HG02943 (cell line): Measurements from ENCODE around the gene VCPKMT.
"Not testable (repeated sequence)": the region's sequence is repeated elsewhere in the genome, so short reads cannot be mapped to it uniquely, and the experiment has no call there.

ENCODE experiments used
- ATAC-seq: cut with Tn5 transposase; IDR thresholded peaks from one replicate; pipeline ENCODE4 v1.9.1; 2021; ENCODE audit warnings: mild to moderate bottlenecking, low read depth, moderate library complexity; ENCODE audit not compliant: unreplicated experiment

Gene VCPKMT

DNA sequence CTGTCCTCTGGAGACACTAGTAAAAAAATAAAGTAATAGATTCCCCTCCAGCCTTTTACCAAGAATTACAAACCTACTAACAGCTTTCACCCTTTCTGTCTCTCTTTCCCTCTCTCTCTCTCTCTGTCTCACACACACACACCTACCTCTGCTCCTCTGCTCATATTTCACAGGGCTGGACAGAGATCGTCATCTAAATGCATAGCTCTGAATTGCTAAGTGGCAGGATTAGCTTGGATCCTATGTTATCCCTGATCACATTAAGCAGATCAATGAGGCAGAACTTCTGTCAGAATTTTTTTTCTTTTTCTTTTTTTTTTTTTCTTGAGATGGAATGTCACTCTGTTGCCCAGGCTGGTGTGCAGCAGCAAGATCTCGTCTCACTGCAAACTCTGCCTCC lies 22.9 kb downstream of the VCPKMT start:
- no peak for ATAC-seq

DNA sequence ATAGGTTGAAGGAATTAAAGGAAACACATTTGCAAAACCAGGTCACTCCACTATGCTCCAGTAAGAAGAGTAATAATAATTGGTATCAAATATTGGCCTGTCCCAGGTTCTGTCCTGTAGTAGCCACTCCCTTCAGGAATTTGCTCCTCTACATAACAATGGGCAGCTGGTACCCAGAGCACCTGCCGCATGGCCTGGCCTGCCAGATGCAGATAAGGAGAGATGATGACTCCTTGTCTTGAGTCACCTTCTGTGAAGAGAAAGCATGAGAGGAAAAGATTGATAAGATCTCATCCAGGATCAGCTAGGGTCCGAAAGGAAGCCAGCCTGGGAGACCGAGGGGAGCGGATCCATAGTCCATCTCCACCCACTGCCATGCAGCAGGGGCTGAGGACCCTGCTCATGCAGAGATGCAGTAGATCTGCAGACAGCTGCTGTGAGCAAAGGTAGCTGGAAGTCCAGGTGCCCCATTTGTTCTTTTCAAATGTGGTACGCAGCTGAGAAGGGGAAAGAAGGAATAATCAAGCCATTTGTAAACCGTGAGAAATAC lies 24.3 kb downstream of the VCPKMT start:
- ATAC-seq, result no peak

DNA sequence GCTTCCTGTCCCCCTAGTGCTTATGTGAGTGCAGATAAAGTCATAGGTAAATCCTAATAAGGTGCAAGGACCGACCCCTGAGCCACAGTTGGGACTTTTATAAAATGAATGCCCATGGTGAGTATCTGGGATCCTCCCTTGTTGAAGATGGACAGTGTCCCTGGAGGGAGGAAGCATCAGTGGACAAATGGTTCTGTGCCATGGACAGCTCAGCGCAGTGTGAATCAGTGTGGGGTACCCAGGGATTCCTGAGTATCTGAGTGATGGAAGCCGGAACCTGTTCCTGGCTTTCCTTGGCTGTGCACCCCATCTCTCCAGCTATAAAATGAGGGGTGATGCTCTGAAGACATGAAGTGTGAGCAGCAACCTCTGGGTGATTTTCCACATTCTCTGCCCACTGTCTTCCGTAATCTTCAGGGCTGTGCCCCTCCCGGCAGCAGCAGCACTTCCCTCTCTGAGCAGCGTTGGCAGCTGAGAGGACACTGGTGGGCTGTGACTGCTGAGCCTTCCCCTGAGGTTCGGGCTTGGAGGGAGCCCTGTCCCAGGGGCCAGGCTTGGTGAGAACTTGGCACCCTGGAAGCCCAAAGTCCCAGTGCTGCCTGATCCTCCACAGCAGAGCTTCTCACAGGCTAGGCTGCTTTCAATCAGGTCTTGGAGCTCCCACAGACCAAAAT lies 25.0 kb downstream of the VCPKMT start:
- no peak for ATAC-seq

DNA sequence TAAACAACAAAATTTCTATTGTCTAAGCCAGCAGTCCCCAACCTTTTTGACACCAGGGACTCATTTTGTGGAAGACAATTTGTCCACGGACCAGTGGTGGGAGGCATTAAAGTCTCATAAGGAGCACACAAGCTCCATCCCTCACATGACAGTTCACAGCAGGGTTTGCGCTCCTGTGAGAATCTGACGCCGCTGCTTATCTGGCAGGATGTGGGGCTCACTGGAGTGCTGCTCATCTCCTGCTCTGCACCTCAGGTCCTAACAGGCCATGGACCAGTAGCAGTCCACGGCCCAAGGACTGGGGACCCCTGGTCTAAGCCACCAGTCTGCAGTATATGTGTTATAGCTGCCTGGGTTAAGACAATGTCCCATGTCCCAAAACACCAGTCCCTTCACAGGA lies 27.2 kb downstream of the VCPKMT start:
- no peak for ATAC-seq

DNA sequence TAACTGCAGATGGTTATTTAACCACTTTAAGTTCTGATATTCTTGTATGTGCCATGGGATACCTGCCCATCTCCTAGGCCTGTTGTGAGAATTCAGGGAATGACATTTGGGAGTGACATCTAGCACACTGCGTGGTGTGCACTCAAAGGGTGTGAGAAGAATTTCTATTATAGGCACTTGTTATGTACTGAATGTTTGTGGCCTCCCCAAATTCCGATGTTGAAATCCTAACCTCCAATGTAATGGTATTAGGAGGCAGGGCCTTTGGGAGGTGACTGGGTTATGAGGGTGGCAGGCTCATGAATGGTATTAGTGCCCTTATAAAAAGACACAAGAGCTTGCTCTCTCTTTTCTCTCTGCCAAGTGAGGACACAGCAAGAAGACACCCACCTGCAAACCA lies 27.6 kb downstream of the VCPKMT start:
- ATAC-seq, result no peak

DNA sequence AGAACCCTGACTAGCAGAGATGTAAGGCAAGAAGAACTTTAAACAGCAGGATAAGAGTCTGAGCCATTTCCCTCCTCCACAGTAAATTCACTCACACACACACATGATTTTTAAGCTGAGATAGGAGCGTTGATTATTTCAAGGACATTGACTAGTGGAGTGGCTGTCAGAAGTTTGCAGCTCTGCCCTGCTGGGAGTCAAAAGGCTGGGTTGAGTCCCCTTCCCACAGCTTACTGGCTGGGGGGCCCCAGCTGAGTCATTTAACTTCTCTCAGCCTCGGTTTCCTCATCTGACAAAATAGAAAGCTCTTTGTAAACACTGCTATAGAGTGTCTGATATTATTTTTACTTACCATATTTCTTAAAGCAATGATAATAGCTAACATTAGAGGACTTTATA lies 28.3 kb downstream of the VCPKMT start:
- no peak for ATAC-seq

DNA sequence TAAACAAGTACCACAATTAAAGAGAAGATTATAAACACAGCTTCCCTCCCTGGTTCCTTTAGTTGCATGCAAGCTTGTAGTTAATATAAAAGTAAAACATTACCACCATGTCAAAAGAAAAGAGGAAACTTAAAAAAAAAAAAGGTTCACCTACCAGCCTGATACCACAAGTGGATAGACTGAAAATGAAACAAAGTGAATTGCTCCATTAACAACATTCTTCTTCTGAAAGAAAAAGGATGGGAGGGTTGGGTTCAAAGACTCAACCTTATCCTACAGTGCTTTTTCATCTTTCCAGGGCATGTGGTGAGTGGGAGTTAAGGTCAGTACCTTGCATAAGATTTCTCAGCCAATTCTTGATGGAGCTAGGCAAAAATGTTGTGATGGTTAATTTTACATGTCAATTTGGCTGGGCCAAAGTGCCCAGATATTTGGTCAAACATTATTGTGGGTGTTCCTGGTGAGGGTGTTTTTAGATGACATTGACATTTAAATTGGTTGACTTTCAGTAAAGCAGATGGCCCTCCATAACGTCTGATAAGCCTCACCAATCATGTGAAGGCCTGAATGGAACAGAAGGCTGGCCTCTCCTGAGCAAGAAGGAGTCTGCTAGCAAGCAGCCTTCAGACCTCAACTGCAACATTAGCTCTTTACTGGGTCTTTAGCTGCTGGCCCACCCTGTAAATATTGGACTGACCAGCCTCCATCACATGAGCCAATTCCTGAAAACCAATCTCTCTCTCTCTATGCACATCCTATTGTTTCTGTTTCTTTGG lies 28.8 kb downstream of the VCPKMT start:
- no peak for ATAC-seq

DNA sequence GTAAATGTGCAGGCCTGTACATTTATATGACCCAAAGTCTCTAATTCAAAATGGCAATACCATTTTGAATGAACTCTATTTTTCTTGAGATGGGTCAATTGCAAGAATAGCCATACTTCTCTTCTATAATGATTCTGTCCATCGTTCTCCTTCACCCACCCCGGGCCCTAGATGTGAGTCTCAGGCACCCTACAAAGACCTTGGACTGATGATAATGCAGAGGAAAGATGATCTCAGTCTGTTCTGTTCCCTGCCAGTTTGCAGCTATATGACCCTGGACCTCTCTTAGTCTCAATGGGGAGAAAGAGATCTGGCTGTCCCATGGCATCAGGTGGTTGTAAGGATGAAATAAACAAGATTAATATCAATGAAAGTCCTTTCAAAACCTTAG lies 30.1 kb downstream of the VCPKMT start:
- ATAC-seq, result no peak

DNA sequence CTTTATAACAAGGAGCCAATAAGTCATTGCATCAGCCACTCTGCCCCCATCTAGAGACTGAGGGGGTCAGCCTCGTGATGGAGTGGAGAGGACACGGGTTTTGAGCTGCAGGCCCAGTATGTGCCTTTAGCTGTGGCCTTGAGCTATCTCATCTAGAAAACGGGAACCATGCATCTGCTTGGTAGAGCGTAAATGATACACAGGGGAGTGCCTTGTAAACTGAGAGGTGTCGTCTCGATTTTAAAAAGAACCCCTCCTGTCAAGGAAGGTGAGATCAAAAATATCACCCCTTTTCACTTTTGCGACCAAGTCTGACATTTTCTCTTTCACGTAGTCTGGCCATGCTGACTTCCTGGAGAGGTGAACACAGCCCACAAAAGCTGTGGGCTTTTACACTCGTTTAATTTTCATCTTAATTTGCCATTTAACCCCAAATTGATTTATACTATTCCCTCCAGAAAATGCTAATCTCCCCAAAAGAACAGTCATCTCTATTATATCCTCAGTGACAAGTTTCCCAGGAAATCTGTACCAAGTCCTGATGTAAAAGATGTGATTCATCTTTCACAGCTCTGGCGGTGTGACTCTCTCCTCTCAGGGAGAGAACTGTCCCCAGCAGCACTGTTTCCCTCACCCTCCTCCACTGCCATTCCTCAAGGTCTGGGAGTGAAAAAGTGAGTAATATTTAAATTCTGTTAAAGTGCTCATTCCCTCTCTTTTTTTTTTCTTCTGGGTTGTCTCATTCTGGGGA lies 30.6 kb downstream of the VCPKMT start:
- peak; percentile 56 for ATAC-seq

DNA sequence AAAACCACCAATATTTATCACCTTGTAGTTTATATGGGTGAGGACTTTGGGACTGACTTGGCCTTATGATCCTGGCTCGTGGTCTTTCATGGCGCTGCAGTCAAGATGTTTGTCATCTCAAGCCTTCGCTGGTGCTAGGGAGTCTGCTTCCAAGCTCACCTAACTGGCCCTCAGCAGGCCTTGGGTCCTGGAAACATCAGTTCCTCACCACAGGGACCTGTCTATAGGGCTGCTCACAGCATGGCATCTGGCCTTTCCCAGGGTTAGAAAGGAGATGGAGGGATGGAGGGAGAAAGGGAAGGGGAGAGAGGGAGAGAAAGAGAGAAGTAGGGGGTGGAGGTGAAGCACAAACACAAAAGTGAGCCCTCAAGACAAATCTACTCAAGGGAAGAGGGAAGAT lies 31.7 kb downstream of the VCPKMT start:
- ATAC-seq, result no peak

DNA sequence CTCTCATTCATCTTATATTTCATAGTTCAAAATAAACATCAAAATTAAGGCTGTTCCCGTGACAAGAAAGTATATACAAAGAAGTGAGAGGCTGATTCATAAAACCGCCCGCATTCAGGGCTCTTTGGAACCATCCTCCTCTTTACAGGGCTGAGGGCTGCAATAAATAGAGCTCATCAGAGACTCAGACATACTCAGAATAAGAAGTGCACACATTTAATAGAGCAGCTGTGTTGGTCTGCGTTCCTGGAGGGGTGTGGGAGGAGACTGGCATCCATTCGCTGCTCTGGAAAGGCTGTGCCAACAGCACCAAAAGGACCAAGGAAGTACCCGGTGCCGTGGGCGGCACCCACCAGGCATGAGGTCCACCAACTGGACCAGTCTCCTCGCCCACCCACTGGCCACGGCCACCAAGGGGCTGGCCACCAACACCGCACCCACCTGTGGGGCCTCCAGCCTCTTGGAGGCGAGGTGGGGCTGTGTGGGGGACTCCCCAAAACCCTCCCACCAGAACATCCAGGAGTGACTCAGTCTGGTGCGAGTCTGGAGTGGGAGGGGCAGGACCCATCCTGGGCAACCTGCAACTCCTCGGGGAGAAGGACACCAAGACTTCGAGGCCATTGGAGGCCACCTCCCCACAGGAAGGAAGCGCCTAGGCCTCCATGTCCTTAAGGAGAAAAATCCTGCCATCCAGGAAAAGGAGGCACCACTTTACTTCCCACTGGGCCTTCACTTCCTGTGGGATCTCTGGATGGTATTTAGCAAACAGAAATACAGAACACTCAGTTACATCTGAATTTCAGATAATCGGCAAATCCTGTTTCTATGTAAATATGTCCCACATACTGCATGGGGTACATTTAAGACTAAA lies 32.7 kb downstream of the VCPKMT start:
- ATAC-seq, result peak; percentile 37

DNA sequence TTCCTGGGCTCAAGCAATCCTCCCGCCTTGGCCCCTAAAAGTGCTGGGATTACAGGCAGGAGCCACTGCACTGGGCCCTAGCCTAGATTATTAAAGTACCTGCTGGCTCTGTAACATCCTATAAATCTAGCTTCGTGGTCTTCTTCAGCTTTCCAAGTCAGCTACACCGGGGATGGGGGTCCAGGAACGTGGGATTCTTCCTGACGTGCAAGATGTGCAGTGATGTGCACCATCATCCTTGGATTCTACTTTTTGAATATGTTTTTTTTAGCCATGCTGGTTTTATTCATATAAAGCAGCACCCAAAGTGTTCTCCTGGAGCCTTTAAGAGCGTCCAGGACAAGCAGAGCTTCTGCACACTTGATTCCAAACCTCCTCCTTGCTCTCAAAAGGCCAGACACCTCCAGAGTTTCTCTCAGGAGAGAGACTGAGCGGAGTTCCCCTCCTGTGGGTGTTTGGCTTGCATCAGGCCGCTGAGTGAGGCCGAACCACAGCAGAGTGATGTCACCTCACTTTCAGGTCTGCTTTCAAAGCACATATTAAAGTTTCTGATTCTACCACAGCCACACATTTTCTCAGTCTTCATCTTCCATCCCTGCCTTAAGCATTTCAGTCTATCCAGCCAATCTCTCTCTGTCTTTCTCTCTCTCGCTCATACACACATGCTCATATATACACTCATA lies 33.4 kb downstream of the VCPKMT start:
- peak; percentile 65 for ATAC-seq

DNA sequence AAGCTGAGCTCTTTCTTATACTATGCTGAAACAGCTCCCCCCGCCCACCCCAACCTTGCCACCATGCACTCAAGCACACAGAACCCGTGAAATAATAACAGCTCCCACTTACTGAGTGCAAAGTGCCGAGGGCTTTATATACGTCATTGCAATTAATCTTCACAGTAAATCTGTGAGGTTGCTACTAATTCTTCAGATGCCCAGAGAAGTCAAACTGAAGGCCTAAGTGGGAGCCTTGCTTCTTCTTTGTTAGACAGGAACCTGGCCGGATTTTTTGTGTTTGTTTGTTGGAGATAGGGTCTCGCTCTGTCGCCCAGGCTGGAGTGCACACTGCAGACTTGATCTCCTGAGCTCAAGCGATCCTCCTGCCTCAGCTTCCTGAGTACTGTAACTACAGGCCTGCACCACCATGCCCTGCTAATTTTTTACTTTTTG lies 34.0 kb downstream of the VCPKMT start:
- no peak for ATAC-seq

DNA sequence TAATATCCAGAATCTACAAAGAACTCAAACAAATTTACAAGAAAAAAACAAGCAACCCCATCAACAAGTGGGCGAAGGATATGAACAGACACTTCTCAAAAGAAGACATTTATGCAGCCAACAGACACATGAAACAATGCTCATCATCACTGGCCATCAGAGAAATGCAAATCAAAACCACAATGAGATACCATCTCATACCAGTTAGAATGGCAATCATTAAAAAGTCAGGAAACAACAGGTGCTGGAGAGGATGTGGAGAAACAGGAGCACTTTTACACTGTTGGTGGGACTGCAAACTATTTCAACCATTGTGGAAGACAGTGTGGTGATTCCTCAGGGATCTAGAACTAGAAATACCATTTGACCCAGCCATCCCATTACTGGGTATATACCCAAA lies 37.3 kb downstream of the VCPKMT start:
- ATAC-seq, result not testable (repeated sequence)

DNA sequence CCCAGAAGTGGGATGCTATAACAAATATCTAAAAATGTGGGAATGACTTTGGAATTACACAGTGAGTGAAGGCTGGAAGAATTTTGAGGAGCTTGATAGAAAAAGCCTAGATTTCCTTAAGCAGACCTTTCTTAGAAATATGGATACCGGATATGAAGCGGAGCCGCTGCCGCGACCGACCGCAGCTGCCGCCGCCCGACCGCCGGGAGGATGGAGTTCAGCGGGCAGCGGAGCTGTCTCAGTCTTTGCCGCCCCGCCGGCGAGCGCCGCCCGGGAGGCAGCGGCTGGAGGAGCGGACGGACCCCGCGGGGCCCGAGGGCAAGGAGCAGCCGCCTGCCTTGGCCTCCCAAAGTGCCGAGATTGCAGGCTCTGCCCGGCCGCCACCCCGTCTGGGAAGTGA lies 42.7 kb downstream of the VCPKMT start:
- ATAC-seq, result not testable (repeated sequence)

DNA sequence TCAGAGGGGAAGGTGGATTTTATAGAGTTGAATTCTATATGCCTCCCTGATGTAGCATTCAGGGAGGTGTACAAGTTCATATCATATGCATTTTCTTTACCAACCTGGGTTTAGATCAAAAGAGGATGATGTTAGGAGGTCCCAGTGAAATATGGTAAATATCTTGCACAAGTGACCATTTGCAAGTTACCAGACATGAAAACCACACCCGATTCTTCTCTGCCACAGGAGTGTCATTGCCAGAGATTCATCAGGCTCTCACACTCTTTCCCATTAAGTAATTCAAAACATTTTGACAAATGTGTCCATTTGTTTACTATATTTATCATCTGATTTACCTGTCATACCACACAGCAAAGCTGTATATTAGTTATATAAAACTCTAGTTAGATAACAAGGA lies 44.0 kb downstream of the VCPKMT start:
- ATAC-seq, result no peak

DNA sequence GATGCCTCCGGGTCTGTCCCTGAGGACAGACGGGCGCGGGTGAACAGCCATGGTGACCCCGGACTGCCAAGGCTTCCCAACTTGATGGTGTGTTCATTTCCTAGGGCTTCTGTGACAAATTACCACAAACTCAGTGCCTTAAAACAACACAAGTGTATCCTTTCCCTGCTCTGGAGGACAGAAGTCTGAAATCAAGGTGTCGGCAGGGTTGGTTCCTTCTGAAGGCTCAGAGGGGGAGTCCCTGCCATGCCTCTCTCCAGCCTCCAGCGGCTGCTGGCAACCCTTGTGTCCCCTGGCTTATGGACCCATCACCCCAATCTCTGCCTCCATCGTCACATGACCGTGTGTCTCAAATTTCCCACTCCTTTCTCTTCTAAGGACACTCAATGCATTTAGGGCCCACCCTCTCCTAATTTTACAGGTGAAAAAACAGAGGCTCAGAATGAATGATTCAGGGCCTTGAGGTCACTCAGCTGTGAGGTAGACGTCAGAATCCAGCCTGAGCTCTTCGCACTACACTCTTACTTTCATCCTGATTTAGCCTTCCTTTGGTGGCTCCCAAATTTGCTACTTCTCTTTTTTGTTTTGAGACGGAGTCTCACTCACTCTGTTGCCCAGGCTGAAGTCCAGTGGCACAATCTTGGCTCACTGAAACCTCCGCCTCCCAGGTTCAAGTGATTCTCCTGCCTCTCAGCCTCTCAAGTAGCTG lies 45.4 kb downstream of the VCPKMT start:
- ATAC-seq, result no peak

DNA sequence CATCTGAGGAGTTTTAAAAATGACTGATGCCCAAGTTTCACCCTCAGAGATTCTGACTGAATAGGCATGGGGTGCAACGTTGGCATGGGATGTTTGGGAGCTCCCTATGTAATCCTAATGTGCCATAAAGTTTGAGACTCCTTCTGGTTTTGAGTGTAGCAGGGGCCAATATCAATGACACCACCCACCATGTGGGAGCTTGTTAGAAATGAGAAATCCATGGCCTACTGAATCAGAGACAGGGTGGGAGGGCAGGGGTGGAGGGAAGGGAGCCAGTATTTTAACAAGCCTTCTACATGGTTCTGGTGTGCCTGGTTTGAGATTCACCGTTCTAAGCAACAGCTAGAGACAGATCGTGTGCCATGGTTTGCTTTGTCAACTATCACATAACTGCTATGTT lies 46.1 kb downstream of the VCPKMT start:
- no peak for ATAC-seq

DNA sequence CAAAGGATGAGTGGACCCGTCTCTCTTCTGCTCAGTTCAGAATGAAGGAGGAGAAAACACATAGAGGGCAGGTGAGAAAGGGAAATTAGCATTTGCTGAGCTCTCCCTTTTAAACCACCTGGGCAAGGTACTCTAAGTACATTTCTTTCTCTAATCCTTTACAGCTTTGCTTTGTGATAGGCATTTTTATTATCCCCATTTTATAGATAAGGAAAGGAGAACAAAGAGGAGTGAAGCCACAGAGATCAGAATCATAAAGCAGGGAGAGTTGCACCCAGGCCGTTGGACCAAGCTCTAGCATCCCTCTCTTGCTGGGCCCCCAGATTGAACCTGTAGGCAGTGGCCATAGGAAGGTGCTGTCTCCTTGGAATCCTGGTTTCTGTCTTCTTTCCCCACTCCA lies 47.0 kb downstream of the VCPKMT start:
- no peak for ATAC-seq
